Muscle of arm (tissue), 12 donors: ENCODE measurements around the gene FRMD1. TPM values are rescaled to one million over a fixed set of nuclear protein-coding genes. Genes with fewer than 3 reads are reported as not detected.
A peak's percentile ranks its signal among the peaks of the same experiment; 100 is the strongest.

Experiments used
- DNase-seq: peaks from one replicate; pipeline ENCODE4 v3.0.0-alpha.2; 2013
- polyA plus RNA-seq, 12 donors: library from polyadenylated mRNA; unstranded; fragments of 120-200 nt; gene quantifications; one replicate each; pipeline ENCODE4 v1.2.1, GENCODE V29; 2013; ENCODE audit not compliant: insufficient read length in 12 of 12

Gene FRMD1
- polyA plus RNA-seq, 12 donors, result 0.10 to 7.7 (median 0.42) TPM; not detected in 1

DNA sequence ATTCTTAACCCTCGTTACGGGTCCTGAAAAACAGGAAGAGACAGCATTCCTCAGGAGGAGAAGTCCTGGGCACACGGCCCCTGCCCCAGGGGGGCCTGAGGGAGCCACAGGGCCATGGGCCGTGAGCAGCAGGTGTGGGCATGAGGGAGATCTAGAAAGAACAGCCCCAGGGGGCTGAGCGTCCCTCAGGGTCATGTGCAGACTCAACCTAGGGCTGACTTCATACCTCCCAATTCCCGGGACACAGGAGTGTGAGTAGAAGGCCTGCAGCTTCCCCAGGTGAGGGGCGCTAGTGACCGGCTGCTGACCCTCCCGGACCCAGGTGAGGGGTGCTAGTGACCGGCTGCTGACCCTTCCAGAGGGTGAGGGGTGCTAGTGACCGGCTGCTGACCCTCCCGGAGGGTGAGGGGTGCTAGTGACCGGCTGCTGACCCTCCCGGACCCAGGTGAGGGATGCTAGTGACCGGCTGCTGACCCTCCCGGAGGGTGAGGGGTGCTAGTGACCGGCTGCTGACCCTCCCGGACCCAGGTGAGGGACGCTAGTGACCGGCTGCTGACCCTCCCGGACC, 35.1 kb downstream of the FRMD1 start:
- no peak for DNase-seq

DNA sequence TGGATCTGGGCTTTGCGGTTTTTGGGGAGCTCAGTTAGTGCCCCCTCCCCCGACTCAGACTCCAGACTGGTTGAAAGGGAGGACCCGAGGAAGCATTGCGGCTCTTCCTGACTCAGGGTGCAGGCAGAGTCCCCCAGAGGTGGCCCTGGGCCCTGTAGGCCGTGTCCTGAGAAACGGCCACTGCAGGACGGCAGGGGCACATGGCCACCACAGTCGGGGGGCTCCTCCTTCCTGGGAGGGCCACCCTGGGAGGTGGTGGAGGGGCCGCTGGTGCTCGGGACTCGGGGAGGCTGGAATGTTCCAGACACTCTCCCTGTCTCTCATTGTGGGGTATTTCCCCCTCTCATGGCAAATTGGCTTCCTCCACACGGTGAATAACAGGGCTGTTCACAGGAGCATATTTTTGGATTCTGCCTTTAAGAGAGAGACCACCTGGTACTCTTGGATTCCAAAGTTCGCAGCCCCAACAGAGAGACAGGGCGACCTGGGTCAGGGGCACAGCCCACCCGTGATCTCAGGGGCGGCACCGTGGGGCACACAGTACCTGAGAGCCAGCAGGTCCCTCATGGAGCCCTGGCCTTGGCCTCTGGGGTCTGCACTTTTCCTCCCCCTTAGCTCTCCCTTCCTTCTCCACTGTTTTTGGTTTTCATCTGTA, 35.7 kb downstream of the FRMD1 start:
- DNase-seq, result no peak

DNA sequence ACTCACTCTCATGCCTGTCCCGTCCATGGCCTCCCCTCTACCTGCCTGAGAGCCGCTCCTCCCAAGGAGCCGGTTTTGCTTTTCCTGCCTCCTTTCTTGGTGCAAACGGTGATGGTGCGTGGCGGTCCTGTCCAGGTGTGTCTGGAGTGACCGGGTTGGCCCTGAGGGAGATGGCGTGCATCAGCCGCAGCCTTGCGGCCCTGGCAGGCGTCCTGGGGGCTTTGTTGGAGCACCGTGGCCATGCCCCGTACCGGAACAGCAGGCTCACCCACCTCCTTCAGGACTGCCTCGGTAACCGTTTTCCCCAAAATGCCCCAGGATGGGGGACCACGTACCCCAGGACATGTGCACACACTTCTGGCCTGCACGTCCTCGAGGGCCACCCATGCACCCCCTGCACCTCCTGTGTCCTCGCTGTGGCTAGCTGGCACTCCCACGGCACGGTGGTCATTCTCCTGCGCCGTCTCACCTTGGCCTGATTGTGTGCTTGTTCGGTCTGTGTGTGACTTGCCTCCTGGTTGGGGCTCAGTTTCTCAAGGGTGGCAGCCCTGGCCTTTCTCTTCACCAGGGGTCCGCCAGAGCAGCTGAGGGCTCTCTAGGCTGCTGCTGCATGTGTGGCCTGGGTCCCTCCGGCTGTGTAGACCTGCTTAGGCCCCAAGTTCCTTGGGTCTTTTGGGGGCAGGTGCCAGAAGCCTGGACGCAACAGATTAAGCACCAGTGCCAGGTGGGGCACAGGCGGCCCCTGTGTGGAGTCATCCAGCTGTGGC, 36.4 kb downstream of the FRMD1 start:
- no peak for DNase-seq

GRCh38 chr6:168041928-168042327, 37.1 kb downstream of the FRMD1 start:
- no peak for DNase-seq

GRCh38 chr6:168040856-168041496, 38.0 kb downstream of the FRMD1 start:
- DNase-seq, result no peak

DNA sequence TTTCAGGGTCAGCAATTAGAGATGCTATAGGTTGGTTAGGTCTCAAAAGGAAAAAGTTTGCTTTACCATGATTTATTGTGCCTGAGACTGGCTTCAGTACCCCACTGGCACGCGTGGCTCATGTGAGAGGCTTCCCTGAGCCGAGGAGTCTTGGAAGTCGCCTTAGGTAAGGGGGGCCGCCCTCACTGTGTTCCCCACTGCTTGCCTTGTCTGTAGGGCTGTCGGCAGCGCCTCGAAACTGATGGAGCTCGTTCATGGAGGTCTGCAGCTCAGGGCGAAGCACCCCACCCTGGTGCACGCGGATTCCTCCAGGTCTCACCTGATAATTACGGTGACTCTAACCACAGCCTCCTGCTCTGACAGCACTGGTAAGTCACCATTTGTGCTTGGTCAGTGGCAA, 39.2 kb downstream of the FRMD1 start:
- no peak for DNase-seq

GRCh38 chr6:168039301-168039700, 39.7 kb downstream of the FRMD1 start:
- DNase-seq, result no peak

DNA sequence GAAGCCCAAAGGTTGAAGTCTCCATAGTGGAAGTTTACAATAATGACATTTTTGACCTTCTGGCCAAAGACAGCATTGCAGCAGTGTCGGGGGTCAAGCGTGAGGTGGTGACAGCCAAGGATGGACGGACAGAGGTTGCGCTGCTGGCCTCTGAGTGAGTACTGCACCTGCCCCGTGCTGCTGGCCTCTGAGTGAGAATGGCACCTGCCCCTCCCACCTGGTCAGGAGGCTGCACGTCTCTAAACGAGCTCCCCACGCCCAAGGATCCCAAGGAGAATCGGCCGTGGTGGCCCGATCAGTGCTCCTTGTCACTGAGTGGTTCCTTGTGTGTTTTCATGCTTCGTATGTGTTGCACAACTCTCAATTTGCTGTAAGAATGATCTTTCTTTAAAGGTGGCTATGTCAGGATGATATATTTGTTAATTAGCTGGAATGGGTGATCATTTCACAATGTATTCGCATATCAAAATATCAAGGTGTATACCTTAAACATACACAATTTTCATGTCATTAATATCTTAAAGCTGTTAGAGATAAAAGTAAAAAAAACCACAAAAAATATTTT, 40.4 kb downstream of the FRMD1 start:
- DNase-seq, result no peak

GRCh38 chr6:168037856-168038255, 41.2 kb downstream of the FRMD1 start:
- DNase-seq, result no peak

DNA sequence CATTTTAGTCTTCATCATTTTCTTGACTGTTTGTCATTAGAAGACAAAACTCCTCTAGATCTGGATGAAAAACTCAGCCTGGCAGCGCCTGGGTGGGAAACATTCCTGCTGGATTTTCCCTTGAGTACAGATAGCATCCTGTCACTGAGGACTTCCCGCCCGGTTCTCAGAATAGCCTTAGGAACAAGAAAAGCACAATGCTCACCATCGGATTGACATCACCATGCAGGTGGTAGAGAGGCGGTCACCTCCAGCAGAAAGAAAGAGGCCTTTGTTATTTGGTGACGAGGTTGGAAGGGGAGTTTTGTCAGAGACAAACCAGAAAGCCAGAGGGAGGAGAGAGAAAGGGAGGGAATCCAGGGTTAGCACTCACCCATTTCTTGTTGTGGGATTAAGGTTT, 41.8 kb downstream of the FRMD1 start:
- no peak for DNase-seq

DNA sequence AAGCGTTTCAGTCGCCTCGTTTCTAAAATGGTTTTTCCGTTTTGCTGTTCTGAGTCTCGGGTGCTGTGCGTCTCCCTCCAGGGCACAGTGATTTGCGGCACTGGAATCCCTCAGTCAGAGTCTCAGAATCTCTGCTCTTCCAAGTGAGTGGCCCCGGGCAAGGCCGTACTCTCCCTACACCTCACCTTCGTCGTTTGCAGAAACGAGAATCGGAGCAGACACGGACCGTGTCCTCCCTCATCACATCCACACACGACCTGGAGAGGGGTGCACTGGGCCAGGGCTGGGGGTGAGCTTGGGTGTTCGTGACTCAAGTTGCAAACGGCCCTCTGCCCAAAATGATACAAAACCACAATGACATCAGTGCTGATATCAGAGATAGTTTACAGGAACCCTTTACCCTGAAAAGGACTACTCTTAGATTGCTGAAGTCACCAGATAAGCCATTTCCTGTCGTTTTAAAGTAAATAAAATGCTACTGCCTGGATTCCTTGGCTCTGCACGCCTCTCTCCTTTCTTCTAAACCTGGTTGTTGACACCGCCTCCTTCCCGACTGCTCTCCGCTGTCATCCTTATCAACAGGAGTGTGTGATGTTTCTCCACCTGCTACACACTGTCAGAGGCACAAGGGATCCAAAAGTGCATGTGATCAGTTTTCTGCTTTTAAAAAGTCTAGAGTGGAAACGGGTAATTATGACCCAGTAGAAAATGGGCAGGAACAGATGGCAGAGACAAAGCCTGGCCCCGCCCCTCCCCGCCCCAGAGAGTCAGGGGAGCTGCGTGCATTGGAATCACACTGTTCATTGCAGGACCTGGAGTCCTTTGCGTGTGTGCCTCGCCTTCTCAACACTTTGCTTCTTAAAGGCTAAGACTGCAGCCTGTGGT, 43.1 kb downstream of the FRMD1 start:
- no peak for DNase-seq

DNA sequence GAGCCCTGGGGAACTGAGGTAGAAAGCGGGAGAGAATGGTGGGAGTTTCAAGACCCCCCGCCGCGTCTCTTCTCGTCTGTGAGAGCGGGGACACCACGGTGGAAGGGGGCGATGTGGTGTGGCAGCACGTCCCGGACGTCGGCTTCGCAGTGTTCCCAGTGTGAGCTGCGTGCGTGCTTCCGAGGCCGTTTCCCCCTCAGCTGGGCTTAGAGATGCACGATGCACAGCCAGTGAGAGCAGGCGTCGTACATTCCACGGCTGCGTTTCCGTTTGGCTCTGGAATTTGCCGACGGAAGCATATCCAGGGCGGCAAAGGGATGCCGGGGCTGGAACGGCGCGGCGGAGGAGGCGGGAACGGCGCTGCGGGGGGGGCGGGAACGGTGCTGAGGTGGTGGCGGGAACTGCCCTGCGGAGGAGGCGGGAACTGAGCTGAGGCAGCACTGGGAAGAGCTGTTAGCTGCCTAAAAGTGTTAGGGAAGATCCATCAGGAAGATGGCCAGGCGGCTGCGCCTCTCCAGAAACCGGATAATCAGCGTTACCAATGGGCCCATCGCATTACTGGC, 43.8 kb downstream of the FRMD1 start:
- peak; percentile 57 for DNase-seq

- no peak for DNase-seq
Measured at GRCh38 chr6:168034537-168034936, 44.5 kb downstream of the FRMD1 start.

DNA sequence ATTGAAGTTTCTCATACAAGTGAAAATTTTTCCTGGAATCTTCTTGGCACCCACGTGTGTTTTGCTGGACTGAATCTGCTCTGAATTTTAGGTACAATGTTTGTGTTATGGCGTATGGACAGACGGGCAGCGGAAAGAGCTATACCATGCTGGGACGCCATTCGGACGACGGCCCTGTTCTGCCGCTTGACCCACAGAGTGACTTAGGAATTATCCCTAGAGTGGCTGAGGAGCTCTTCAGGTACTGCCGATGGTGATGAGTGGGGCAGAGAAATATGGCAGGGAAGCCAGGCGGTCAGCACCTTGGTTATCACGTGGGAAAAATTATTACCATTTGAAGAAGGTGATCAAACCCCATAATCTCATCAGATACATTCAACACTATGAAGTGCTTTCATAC, 45.2 kb downstream of the FRMD1 start:
- no peak for DNase-seq

- no peak for DNase-seq
Measured at GRCh38 chr6:168032005-168032760, 46.8 kb downstream of the FRMD1 start.

DNA sequence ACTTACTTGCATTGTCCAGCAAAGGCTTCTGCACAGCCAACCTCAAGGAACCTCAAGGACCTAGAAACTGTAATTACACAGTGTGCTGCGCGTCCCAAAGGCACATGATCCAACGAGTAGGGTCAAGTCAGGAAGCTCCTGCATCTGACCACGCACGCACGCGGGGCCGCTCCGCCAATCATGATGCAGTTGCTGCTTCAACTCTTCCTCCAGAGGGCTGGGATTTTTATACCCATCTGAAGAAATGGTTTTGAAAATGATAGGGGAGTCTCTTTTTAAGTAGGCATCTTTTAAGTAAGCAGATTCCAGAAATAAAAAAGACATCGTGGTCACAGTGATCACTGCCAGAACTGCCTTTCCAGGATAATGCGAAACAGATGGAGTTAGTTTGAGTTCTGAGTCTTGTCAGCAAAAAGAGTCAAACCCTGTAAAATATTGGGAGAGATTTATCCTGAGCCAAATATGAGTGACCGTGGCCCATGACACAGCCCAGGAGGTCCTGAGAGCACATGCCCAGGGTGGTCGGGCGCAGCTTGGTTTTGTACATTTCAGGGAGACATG, 47.5 kb downstream of the FRMD1 start:
- peak; percentile 65 for DNase-seq

GRCh38 chr6:168030908-168031307, 48.1 kb downstream of the FRMD1 start:
- DNase-seq, result no peak

DNA sequence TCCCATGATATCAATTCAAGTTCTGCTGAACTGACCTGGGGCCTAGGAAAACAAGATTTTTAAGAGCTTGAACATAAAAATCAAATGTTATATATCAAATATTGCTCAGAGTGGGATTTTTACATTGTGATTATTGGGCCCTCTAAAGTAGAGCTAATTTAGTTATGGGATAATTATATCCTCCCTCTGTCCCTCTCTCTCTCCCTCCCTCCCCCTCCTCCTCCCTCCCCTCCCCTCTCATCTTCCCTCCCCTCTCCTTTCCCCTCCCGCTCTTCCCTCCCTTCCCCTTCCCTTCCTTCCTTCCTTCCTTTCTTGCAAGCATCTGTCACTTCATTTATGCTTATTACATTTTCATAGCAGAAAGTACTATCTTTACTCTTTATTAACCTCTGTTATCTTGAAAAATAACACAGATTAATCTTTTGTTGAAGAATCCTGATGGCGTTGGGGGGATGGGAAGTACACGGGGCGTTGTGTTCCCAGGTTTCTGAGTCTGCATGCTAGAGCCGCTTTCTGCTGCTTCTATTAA, 48.7 kb downstream of the FRMD1 start:
- DNase-seq, result no peak

- no peak for DNase-seq
Measured at GRCh38 chr6:168029459-168030217, 49.4 kb downstream of the FRMD1 start.
